Right lobe of liver (tissue), 4 donors: ENCODE data around the gene PLCD1.

Experiments used
- POLR2A ChIP-seq: fragments of 450-650 bp; IDR thresholded peaks from one replicate; pipeline ENCODE4 v1.6.1; 2017; ENCODE audit warnings: antibody characterized with exemption, mild to moderate bottlenecking
- TF ChIP-seq, protein P1 (sequence below), 4 donors: fragments of 200-600 bp in 3 of 4; fragments of 450-650 bp in 1 of 4; IDR thresholded peaks; one replicate each; pipeline versions ENCODE4 v1.5.1 to v1.8.0; 2016 to 2022; ENCODE audit warnings: antibody characterized with exemption in 4 of 4, mild to moderate bottlenecking in 2 of 4
- donor health status: DM: no; HTN: no; CAD: no.
- donor health status: DM: no; HTN: no; CAD: no.
- donor health status: DM: no; HTN: yes; CAD: no.

- TF ChIP-seq, protein P1, sequence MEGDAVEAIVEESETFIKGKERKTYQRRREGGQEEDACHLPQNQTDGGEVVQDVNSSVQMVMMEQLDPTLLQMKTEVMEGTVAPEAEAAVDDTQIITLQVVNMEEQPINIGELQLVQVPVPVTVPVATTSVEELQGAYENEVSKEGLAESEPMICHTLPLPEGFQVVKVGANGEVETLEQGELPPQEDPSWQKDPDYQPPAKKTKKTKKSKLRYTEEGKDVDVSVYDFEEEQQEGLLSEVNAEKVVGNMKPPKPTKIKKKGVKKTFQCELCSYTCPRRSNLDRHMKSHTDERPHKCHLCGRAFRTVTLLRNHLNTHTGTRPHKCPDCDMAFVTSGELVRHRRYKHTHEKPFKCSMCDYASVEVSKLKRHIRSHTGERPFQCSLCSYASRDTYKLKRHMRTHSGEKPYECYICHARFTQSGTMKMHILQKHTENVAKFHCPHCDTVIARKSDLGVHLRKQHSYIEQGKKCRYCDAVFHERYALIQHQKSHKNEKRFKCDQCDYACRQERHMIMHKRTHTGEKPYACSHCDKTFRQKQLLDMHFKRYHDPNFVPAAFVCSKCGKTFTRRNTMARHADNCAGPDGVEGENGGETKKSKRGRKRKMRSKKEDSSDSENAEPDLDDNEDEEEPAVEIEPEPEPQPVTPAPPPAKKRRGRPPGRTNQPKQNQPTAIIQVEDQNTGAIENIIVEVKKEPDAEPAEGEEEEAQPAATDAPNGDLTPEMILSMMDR (IDR thresholded peaks at IDR 0.05) = no peak
- TF ChIP-seq POLR2A = no peak
Observed at GRCh38 chr3:37968813-37969595, 60.4 kb downstream of the PLCD1 start.
